ENCODE results near the gene TFEB.

TFEB gene

DNA sequence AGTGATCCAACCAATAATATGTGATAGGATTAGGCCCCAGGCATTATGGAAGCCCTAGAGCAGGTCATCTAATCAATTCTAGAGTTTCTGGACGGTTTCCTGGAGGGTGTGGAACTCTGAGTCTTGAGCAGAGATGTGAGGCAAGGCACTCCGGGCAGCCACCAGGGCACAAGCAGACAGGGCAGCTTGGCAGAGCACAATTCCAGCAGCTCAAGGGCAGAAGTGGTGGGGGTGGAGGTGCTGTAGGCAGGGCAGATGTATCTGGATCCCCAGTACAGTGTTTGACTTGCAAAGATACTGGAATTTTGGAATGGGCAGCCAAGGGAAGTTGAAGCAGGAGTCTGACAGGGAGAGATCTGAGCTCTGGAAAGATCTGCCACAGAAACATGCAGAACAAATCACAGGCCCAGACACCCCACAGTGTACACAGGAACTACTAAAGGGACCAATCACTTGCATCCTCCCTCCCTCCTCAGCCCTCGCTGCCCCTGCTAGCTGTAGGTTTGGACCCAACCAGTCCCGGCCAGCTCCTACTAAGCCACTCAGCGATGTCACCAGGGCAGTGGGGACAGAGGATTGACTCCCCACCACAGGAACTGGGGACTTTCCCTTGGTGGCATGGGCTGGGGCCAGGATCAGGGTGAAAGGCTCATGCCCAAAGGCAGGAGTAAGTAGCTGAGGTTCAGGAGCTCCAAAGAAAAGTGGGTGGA lies 47.0 kb downstream of the TFEB start:
- no peak for DNase-seq

GRCh38 chr6:41687501-41688175 lies 47.8 kb downstream of the TFEB start:
- no peak for DNase-seq

DNA sequence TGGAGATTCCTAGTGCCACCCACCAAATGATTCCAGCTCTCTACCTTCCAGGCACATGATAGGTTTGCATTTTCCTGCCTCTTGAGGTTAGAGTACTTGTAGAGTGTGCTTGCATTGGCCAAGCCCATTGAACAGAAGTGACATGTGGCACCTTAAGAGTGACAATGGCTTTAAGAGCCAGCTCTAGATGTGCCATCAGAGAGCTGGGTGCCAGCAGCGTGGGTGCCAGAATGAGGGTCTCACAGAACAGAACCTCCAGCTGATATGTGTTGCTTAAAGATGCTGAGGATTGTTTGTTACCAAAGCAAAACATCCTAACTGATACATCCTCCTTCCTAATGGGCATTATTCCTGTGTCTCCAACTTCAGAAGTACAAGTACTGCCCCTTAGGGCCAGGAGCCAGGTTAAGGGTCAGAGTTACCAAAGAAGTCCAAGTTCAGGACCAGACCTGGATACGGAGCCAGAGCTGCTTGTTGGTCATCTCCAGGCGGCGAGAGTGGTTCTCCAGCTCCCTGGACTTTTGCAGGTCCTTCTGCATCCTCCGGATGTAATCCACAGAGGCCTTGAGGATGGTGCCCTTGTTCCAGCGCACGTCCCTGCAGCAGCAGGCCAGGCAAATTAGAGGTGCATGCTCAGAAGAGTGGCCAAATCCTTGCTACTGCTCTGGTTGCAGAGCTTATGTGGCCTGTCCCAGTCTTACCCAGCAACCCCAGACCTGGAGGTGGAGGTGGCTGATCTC lies 49.6 kb downstream of the TFEB start:
- DNase-seq: no peak

DNA sequence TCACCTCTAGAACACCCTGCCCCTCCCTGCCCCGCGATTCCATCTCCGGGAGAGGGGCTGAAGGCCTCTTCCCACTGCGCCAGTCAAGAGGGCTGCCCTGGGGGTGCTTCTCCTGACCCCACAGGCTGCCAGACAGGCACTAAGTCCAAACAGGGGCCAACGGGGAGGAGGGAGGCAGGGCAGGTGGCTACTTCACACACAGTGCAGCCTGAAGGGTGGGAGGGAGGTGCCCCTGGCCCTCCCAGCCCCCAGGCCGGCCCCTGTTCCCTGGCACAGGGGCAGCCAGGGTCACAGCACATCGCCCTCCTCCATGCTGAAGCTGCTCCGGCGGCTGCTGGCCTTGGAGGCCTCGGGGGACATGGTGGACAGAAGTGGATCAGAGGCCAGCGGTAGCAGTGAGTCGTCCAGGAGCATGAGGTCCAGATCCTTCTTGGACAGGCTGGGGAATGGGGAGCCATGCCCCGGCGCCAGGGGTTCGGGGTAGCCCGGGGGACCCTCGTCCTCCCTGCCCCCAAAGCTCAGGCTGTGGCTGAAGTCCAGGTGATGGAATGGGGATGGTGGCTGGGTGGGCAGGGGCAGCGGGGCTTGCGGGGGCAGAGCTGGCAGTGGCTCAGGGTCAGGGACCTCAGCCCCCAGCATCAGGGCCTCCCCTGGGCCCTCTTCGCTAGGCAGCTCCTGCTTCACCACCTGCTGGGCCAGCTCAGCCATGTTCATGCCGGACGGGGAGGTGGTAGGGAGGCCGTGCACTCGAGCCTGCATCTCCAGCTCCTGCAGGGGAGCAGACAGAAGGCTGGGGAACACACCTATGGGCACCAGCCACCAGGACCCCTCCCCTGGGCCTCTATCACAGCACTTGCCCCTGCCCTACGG lies 50.9 kb downstream of the TFEB start:
- no peak for DNase-seq

- peak; percentile 62 for DNase-seq
These were observed 51.7 kb downstream of the TFEB start for GRCh38 chr6:41683523-41684310.

GRCh38 chr6:41683273-41683522 lies 52.2 kb downstream of the TFEB start:
- DNase-seq: no peak

GRCh38 chr6:41682497-41683272 lies 52.7 kb downstream of the TFEB start:
- no peak for DNase-seq

- peak; percentile 42 for DNase-seq
These were observed 53.3 kb downstream of the TFEB start for GRCh38 chr6:41682056-41682477.

GRCh38 chr6:41680182-41680965 lies 55.0 kb downstream of the TFEB start:
- DNase-seq: no peak

DNA sequence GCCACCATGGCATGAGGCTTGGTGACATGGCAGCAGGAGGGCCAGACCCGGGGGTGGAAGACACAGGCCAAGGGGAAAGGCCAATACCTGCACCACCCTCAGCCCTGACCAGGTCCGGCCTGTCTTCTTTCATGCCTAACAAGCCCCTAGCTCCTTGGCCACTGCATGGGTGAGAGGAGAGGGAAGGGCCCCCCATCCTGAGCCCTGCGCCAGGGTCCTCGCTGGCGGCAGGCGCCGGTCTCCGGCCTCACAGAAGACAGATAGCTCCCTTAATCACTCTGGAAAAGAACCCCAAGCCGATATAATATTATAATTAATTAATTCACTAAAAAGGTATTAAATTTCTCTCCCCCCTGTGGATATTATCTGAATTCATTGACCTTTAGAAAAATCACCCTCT lies 55.7 kb downstream of the TFEB start:
- DNase-seq: no peak

DNA sequence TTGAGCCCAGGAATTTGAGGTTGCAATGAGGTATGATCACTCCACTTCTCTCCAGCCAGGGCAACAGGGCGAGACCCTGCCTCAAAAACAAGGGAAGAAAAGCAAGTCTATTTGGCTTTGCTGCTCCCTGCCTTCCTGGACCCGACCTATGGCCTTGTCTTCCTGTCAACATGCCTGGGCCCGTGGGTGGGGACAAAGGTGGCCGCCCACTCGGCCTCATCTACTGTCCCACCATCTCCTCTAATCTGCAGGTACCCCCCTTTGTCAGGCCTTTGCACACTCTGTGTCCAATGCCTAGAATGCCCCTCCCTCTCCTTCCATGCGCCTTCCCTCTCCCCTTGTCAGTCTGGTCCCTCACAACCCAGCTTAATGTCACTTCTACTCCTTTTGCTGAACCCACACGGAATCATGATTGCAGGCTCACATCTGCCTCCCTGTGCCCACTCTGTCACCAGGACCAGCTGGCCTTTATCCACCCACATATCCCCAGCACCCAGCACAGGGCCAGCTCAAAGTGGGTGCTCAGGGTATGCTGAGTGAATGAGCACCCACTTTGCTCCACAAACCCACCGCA lies 56.8 kb downstream of the TFEB start:
- DNase-seq: no peak

DNA sequence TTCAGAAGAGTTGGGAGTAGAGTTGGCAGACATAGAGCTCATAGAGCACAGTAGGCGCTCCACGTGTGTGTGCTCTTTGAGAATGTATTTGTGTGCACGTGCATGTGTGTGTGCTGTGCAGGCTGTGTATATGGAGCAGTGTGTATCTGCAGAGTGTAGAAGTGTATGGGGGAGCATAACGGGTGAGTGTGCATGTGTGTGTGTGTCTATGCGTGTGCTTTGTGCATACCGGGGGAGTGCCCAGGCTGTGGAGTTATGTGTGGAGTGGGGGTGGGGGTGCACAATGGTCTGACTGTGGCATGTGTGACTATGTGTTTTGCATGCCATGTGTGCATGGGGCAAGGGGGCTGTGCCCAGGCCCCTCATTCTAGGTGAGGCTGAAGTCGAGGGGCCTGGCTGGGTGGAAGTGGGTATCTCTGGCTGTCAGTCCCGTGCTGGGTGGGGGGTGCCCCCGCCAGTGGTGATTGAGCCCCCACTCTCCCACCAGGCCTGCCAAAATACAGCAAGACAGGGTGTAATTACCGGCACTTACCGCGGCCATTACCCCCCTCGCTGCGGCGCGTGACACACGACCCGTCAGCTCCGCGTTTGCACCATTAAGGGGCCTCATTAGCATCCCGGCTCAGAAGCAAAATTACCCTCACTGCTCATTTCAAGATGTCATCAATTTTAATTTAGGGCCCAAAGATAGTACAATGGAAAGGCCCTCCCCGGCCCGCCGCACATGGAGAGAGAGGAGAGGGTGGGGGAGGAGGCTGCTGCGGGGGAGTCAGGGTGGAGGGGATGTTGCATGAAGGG lies 58.1 kb downstream of the TFEB start:
- no peak for DNase-seq

DNA sequence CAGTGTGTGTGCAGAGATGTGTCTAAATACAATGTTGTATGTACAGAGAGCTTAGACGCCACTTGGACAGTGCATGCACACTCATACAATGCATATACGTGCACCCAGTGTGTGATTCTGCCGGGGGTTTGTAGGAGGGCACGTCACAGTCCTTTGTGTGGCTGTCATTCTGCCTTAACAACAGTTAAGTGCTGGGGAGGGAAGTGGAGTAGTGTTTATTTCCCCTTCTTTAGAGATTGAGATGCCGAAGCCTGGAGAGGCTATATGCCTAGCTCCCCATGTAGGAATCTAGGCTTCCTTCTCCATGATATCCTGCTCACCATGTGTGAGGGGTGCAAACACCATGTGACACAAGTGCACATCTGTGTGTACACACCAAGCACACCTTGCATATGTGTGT lies 59.0 kb downstream of the TFEB start:
- no peak for DNase-seq

- DNase-seq: no peak
These were observed 59.4 kb downstream of the TFEB start for GRCh38 chr6:41675992-41676391.

DNA sequence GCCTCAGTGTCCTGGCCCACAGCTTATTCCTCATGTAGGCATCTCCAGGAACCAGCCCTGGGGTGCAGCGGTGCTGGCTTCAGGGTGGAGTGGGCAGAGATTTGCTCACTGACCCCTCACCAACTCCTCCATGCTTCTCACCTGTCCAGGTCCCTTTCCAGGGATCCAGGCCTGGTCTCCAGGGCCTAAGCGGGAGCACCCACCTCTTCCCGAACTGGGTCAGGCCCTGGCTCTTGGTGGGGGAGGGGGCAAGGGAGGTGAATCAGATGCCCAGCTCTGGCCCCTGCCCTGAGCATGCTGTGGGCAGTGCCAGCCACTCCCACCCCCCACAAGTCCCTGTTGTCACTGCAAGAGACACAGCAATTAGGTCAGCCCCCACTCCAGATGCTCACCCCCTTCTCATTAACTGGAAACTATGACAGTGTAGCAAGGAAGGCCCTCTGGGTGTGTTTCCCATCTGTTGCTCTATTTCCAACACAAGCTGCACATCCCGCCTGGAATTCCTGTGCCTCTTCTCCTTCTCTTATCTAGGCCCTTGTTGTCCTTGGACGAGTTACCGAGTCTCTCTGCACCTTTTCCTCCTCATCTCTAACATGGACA lies 60.1 kb downstream of the TFEB start:
- no peak for DNase-seq

GRCh38 chr6:41674231-41675000 lies 61.0 kb downstream of the TFEB start:
- no peak for DNase-seq

DNA sequence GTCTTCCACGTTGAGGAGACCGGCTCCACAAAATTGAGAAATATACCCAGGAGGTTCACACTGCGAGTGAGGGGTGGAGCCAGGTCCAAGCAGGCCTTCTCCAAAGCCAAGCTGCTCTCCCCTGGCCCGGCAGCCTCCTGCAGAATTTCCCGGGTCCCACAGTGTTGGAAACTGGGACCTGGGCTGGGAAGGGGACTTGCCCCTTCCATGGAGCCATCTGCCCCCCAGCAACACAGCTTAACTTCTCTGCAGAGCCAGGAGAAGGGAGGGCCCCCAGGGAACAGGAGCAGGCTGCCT lies 61.8 kb downstream of the TFEB start:
- no peak for DNase-seq
